Central memory CD4-positive, alpha-beta T cell (primary cell): Measurements from ENCODE around the gene IFI27.

Experiments
- DNase-seq: peaks from one replicate; pipeline ENCODE4 v3.0.0; 2022

IFI27 gene

DNA sequence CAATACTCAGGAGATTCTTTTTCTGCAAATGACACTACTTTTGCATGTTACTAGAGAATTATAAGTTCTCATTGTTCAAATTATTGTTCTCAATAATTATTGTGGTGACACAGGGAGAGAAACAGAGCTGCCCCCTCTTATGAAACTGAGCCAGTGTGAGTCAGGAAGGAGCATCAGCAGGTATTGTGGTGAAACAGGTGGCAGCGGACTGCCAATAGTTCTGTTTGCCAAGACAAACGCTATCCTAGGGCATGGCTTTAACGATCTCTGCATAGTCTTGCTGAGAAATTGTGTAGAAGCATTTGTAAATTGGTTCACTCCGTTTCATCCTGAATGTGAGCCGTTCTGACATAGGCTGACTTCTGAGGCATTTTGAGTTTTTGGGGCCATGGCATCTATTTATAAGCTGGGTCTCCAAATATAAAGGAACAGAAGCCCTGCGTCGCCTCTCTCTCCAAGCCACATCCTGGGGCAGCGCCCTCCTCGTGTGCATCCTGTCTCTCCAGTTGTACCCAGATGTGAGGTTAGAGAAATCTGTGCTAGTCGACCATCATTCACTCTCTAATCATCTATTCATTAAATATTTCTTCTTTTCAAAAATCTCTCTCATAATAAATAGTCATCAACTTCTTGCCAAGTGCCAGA, 47.8 kb downstream of the IFI27 start:
- peak; percentile 64 for DNase-seq

GRCh38 chr14:94161058-94161457, 50.5 kb downstream of the IFI27 start:
- peak; percentile 21 for DNase-seq

DNA sequence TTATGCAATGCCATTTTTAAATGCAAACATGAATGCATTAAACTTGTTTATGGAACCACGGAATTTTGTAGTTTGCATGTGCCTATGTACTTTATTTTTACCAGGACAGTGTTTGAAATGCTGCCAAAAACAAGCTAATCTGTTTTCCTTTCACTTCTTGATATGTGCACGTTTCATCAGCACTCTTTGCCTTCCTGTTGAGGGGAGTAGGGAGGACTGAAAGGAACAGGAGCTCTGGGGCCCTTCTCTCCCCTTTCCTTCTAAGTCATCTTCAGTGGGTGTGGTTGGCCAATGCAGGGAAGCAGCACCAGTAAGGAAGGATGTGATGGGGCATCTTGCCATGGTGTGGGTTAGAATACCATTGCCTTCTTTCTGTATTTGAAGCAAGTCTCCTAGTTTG, 51.4 kb downstream of the IFI27 start:
- DNase-seq: no peak

DNA sequence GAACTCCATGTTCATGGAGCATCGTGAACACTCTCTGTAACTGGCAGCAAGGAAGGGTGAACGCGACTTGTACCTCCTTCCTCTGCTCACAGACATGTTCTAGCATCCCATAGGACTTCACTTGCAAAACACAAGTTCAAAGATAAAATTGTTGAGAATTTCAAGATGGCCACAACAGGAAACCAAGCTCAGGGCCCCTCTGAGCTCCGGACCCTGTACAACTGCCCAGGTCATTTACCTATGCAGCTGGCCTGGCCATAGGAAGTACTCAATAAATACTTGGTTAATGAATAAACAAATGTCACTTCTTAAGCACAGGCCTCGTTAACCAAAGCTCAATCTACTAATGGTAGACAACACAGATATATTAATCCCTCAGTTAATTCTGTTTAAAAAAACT, 51.9 kb downstream of the IFI27 start:
- no peak for DNase-seq

DNA sequence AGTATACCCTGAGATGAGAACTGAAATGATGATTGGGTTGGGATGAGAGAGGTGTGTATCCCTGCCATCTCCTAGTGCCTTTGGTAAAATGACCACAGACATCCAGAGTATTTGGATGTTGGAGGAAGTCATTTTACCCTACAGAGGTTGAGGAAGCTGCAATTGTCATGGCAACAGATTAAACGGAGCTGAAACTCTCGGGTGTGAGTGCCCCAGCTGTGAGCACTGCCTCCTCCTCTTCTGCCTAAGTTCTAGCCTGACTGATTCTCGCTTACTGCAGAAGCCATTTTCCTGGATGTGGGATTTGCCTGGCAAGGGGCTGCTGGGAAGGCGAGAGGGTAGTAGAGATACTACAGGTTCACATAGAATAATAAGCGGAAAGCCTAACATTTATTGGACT, 53.3 kb downstream of the IFI27 start:
- DNase-seq: no peak

DNA sequence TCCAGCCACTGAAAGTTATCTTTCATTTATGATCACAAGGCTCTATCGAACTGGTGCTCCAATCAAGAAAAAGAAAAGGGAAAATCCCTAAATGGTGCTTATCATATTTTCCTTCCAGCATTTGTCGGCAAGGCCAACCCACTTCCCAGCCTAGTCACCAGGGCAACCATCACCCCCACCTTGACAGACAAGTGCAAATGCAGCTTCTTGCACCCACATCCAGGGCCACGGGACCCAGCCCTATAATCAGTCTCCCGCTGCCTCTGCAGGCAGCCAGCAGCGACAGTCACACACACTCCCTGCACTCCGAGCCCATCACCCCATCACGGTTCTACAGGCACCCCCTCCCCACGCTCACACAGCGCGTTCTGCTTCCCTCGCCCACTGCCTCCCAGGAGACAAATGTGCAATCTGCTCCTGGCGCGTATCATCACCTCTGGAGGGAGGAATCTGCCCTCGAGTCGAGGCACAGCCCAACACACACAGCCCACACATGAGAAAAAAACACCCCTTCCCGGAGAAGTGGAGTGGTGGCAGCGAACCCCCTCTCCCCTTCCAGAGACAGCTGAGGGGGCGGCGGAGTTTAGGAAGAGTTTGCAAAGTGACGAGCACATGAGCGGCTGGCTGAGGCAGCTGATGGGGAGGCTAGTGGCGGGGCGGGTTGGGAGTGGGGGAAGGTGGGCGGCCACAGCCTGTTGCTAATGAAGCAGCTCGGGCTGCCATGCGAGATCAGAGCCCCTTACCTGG, 54.3 kb downstream of the IFI27 start:
- no peak for DNase-seq

- no peak for DNase-seq
Observed at GRCh38 chr14:94165744-94166143, 55.2 kb downstream of the IFI27 start.
